NB4 (cell line): ENCODE data around the gene MPRIP.
A peak's percentile ranks its signal among the peaks of the same experiment; 100 is the strongest.

Source experiments
- DNase-seq: peaks from one replicate; pipeline ENCODE4 v3.0.0; 2010; ENCODE audit warnings: low read depth
- H3K4me3 ChIP-seq: one replicate; pipeline ENCODE4 v1.5.1; 2011; ENCODE audit warnings: mild to moderate bottlenecking, low read depth, low read length, moderate library complexity
- CTCF ChIP-seq: IDR thresholded peaks from one replicate; pipeline ENCODE4 v1.5.1; 2012; ENCODE audit warnings: low read depth, low read length
- MAX ChIP-seq: IDR thresholded peaks from 2 replicates; pipeline ENCODE4 v1.6.1; 2011; ENCODE audit warnings: low read depth, low read length
- MYC ChIP-seq: IDR thresholded peaks from 2 replicates; pipeline ENCODE4 v1.6.1; 2011; ENCODE audit warnings: low read depth, low read length
- POLR2A ChIP-seq: IDR thresholded peaks from 2 replicates; pipeline ENCODE4 v1.6.1; 2011; ENCODE audit warnings: mild to moderate bottlenecking; ENCODE audit not compliant: insufficient read length; ENCODE audit errors: extremely low read depth

MPRIP gene

GRCh38 chr17:17061516-17061915, 19.3 kb downstream of the MPRIP start:
- TF ChIP-seq MAX = no peak
- no peak for TF ChIP-seq CTCF
- TF ChIP-seq POLR2A = no peak
- TF ChIP-seq MYC = no peak
- no peak for DNase-seq
- H3K4me3 ChIP-seq = no peak overlapping the region

GRCh38 chr17:17062356-17062755, 20.1 kb downstream of the MPRIP start:
- H3K4me3 ChIP-seq = no peak overlapping the region
- TF ChIP-seq CTCF (peak; percentile 14), POLR2A (no peak)
- DNase-seq = peak; percentile 82

- no peak overlapping the region for H3K4me3 ChIP-seq
- peak; percentile 61 for DNase-seq
- TF ChIP-seq POLR2A (no peak), MYC (no peak), MAX (peak; percentile 49; the same call in 1 of the 2 replicates)
Observed at GRCh38 chr17:17062866-17063265, 20.6 kb downstream of the MPRIP start.

GRCh38 chr17:17063546-17064122, 21.4 kb downstream of the MPRIP start:
- TF ChIP-seq POLR2A = no peak
- H3K4me3 ChIP-seq = no peak overlapping the region
- DNase-seq = no peak

GRCh38 chr17:17064322-17064721, 22.1 kb downstream of the MPRIP start:
- H3K4me3 ChIP-seq = no peak overlapping the region
- DNase-seq = no peak
- TF ChIP-seq MYC (no peak), CTCF (no peak), MAX (no peak), POLR2A (no peak)

- no peak for TF ChIP-seq MAX
- TF ChIP-seq POLR2A = no peak
- TF ChIP-seq CTCF = no peak
- TF ChIP-seq MYC = no peak
- DNase-seq = no peak
- no peak overlapping the region for H3K4me3 ChIP-seq
Observed at GRCh38 chr17:17066021-17066420, 23.8 kb downstream of the MPRIP start.

- DNase-seq = no peak
Observed at GRCh38 chr17:17067257-17067656, 25.0 kb downstream of the MPRIP start.

More at GRCh38 chr17:17067257-17067656, 25.0 kb downstream of the MPRIP start:
- H3K4me3 ChIP-seq = no peak overlapping the region
- TF ChIP-seq MAX = no peak
- no peak for TF ChIP-seq CTCF
- no peak for TF ChIP-seq POLR2A
- TF ChIP-seq MYC = no peak
